HG03025 (cell line): ENCODE data around the gene TBXA2R.

ENCODE experiments used
- ATAC-seq: cut with Tn5 transposase; IDR thresholded peaks from one replicate; pipeline ENCODE4 v1.9.1; 2021; ENCODE audit warnings: mild to moderate bottlenecking, moderate library complexity; ENCODE audit not compliant: unreplicated experiment, low FRiP score

The TBXA2R gene

DNA sequence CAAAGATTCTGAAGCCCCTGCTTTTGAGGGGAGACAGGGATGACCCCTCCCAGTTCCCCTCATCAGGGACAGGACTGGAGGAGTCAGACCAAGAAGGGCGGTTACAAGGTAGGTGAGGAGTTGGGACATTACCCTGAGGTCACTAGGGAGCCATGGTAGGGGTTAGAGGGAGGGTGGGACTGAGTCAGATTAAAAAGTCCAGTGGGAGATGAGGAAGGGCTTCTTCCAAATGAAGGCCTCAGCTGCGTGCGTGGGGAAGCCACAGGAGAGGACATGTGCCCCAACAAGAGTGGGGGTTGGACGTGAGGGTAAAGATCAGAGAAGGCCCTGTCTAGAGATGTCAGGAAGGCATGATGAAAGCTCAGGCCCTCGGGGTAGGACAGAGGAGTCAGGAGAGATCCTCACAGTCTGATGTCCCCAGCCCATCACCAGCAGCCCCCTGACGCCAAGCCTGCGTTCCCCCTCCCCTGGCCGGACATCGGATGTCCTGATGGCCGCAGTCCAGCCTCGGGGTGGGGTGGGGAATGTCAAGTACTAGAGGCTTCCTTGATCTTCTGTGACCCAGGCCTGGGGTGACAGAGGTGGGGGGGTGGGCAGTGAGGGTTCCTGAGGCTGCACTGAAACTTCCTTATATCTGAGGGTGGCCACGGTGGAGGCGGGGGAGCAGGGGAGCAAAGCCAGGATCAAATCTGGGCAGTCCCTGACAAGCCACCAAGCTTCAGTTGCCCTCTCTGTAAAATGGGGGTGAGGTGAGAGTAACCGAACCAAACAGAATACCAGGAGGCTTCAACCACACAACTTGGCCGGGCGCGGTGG, 42.8 kb downstream of the TBXA2R start:
- no peak for ATAC-seq

DNA sequence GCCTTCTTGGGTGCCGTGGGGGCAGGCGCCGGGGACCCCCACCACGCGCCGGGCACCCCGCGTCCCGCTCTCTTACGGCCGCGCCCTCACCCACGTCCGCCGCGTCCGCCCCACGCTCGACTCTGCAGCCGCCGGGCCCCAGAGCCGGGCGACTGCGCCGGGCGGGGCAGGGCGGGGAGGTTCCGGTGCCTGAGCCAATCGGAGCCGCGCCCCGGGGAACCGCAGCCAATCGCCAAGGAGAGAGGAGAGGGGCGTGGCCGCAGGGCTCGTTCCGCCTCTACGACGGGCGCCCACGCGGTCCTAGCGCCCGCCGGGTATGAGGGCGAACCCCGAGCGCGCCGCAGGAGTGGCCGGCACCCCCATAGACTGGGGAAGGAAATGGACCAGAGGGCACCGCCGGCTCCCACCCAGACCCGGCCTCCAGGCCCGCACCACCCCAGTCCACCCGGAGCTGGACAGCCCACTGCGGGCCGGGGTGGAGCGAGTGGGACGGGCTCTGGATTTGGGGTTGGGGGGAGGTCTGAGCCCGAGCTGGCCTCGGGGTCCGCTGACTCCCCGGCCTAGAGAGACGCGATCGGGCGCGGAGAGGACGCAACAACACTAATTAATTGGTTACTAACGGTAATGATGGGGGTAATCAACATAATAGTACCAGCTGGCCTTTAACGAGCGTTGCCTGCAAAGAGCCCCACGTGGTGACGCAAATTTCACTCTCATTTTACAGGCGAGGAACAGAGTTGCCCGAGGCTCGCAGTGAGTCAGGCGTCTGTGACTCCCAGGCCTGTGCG, 49.0 kb downstream of the TBXA2R start, which contains the start of gene MFSD12:
MFSD12 (minus strand) TSS at position 126 of the 788 bp plus-strand sequence. CDS start 183 bp downstream, outside the sequence.
- ATAC-seq = peak; percentile 86

DNA sequence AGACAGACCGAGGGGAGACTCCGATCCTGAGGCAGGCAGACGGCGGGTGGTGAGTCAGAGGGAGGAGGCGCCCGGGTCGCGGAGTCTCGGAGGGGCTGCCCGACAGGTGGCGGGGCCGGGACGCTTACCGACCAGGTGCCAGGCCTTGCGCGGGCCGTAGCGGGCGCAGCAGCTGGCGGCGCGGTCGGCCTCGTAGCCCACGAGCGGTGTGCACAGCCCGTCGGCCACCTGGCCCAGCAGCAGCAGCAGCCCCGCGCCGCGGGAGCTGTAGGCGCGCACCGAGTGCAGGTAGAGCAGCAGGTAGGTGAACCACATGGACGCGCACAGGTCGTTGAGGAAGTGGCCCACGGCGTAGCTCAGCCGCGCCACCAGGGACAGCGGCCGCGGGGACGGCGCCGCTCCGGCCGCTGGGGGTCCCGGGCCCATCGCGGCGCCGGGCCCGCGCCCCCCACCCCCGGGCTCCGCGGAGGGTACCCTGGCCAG, 49.7 kb downstream of the TBXA2R start:
- no peak for ATAC-seq

DNA sequence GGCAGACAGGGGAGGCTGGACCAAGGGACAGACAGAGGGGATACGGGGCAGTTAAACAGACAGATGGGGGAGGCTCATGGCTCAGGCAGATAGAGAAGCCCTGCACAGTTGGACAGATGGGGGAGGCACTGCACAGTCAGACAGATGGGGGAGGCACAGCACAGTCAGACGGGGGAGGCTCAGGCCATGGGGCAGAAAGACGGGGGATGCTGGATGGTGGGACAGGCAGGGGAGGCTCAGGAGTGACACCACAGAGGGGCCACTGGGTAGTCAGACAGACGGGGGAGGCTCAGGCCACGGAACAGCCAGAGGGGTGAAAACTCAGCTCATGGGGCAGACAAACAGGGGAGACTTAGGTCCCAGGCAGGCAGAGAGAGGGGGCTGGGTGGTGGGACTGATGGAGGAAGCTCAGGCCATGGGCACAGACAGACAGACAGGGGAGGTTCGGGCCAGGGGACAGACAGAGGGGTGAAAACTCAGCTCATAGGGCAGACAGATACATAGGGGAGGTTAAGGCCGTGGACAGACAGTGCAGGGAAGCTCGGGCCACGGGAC, 50.2 kb downstream of the TBXA2R start:
- no peak for ATAC-seq

DNA sequence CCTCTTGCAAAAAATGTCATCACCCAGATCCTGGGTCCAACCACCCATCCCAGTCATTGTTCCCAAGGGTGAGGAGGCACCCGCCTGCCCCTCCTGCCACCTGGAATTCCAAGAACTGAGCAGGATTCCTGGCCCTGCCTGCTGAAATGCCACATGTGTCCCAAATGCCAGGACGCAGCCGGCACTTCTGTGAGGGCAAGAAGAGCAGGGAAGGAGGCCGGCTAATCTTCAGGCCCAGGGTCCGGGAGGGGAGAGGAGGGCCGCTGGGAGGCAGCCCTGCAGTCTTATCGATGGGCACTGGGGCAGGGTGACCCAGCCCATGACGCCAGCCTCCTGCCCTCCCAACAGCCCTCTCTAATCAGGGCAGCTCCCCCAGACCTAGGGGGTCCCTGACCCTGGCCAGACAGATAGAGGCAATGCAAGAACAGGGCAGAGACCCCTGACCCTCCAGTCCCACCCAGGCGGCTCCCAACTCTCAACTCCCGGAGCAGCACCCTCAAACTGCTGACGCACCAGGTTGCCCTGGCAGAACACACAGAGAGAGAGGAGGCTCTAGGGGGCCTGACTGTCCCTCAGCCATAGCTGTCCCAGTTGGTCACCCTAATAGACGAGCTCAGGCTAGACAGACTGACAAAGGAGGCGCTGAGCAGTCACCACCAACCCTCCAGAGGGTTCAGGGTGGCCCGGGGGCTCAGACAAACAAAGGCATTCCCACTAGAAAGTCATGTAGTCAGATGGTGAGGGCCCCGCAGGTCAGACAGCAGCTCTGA, 50.8 kb downstream of the TBXA2R start:
- ATAC-seq = no peak

DNA sequence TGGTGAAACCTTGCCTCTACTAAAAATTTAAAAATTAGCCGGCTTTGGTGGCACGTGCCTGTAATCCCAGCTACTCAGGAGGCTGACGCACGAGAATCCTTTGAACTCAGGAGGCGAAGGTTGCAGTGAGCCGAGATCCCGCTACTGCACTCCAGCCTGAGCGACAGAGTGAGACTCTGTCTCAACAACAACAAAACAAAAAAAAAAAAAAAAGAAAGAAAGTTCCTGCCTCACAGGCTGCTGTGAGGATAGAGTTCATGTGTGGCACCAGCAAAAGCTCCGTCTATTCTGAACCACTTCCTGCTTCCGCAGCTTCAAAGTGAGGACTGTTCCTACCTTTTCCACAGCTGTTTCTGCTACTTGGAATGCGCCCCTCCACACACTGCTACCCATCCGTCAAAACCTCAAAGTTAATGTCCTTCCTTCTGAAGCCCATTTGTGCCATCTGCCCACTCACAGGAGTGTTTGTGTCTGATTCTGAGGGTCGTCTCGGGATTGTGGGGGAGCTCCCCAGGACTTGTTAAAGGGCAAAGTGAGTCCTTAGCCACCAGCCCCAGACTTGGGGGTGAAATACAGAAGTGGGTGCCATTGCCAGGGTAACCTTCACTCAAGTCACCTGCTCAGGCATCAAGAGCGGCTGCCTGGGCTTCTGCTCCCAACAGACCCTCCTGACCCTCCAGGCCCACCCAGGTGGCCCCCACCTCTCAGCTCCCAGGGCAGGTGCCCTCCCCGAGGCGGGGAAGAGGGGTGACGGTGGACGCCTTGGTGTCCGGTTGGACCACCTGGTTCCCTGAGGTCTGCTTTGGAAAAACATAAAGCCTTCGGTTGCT, 52.2 kb downstream of the TBXA2R start:
- ATAC-seq = no peak

DNA sequence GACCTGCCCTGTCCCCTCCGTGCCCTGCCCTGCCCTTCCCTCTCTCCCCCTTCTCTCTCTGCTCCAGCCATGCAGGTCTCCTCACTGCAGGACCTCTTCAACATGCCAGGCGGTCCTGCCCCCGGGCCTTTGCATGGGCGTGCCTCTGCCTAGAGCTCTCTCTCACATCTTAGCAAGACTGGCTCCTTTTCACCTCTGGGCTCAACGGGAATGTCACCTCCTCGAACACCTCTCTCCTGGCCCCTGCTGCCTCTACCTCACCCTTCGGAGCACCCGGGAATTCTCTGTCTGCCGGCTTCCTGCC, 54.9 kb downstream of the TBXA2R start:
- no peak for ATAC-seq

DNA sequence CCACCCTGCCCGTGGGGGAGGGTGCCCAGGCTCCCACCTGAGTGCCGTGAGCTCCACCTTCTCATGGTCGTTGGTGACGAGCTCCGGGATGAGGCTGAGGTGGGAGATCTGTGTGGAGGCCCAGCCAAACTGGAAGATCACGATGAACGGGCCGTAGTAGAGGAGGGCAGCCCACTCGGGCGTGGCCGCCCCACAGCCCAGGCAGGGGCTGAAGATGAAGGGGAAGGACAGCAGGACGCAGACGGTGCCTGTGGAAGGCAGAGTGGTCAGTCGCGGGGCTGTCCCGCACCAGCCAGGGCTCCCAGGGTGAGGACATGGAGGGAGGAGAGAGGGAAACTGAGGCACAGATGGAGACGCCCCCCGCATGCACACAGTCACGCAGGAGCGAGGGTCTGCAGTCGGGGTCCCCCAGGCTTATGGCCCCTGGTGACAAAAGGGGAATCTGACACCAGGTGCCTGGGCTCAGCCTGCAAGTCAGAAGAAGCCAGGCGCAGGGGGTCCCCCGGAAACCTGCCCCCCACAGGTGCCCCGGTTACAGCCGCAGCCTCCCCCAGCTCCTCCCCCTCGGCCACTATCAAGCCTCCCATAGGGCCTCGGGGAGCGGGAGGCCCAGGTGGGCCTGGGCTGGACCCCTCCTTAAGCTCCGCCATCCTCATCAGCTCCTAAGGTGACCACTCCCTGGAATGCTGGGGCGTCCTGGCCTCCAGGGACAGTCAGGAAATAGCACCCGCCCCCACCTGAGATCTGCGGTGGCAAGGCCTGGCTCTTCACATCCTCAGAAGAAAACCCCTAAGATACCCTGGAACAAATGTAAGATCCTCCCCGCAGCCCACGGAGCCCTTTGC, 55.5 kb downstream of the TBXA2R start:
- no peak for ATAC-seq

DNA sequence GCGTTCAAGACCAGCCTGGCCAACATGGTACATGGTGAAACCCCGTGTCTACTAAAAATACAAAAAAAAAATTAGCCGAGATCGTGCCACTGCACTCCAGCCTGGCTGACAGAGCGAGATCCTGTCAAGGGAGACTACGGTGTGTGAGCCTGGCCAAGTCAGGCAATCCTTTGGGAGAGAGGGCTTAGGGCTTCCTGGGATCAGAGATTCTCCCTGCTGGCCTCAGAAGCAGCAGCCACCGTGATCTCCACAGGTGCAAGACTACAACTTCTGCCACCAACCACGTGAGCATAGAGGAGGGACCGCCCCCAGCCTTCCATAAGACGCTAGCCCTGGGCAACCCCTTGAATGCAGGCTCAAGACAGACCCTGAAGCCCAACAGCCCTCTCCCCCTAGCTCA, 56.9 kb downstream of the TBXA2R start:
- no peak for ATAC-seq

DNA sequence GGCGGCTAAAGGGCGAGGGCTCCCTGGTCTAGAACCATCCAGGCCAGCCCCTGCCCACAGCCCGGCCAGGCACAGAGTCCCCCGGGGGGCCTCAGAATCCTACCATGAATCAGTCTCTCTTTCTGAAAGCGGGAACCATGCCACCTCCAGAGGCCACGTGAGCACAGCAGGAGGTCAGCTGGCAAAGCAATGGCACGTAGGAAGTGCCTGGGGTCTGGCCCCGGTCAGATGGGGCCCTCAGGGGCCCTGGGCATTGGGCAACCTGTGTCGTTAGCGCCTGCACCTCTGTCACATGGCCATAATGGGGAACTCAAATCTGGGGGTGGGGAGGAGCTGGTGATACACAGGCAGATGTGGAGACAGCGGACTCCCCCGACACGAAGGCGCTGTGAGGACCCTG, 58.1 kb downstream of the TBXA2R start:
- ATAC-seq = no peak

DNA sequence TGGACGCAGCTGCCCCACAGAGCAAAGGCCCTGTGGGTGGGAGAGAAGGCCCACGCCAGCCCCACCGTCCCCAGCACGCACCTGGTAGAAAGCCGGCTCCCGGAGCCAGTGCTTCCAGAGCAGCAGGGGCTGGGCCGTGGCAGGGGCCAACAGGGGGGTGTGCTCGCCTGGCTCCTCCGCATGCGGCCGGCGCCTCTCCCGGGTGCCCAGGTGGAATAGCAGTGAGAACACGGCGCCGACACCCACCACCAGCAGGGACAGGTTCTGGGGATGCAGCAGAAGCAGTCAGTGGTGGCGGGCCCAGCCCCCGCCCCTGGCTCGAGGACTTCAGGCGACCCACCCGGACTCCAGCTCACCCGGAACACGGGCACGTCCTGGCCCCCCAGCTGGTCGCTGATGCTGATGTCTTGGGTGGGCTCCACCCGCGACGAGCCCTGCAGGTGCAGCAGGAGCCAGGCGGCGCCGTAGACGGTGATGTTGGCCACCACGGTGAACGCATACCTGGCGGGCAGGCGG, 58.9 kb downstream of the TBXA2R start:
- no peak for ATAC-seq

DNA sequence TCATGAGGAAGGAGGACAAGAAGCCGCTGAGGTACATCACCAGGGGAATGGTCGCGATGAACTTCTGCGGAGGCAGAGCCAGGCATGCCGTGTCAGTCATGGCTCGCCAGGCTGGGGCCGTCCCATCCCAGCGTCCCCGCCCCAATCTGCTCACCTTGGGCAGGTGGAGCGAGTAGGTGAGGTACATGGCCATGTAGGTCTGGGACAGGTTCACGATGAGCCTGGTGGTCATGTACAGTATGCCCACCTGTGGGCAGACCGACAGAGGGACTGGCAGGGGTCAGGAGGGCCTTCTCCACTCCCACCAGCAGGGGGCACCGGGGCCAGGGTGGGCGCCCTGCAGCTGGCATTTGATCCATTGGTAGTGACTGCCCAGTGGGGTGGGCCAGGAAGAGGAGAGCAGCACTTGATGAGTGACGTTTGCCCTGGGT, 59.4 kb downstream of the TBXA2R start:
- no peak for ATAC-seq

DNA sequence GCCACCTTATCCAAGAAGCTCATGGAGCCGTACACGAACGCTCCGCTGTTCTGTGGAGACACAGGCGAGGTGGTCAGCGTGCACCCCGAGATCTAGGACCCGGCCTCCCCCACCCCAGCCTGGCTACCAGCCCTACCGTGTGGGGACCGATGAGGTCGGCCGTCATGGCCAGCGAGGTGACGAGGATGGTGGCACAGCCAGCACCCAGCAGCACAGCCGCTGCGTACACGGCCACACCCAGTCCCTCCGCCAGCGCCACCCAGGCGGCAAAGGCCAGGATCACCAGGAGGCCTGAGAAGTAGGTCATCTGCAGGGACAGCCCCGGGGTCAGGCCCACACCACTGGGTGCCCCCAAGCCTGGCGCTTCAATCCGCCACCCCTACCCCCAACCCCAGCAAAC, 60.6 kb downstream of the TBXA2R start:
- no peak for ATAC-seq

DNA sequence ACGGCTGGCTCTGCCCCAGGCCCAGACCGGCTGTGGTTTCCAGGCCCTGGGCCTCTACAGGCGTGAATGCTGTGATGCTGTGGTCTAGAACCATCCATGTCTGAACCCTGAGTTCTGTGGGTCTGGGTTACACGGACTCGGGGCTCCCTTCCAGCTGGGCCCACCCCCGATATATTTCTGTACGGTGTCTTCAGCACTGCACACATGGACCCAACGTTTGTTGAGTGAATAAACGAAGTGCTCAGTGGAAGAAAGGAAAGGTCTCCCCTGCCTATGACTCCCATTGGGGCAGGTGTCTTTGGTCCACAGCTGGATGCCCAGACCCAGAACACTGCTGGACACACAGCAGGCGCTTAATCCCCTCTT, 61.0 kb downstream of the TBXA2R start:
- no peak for ATAC-seq

DNA sequence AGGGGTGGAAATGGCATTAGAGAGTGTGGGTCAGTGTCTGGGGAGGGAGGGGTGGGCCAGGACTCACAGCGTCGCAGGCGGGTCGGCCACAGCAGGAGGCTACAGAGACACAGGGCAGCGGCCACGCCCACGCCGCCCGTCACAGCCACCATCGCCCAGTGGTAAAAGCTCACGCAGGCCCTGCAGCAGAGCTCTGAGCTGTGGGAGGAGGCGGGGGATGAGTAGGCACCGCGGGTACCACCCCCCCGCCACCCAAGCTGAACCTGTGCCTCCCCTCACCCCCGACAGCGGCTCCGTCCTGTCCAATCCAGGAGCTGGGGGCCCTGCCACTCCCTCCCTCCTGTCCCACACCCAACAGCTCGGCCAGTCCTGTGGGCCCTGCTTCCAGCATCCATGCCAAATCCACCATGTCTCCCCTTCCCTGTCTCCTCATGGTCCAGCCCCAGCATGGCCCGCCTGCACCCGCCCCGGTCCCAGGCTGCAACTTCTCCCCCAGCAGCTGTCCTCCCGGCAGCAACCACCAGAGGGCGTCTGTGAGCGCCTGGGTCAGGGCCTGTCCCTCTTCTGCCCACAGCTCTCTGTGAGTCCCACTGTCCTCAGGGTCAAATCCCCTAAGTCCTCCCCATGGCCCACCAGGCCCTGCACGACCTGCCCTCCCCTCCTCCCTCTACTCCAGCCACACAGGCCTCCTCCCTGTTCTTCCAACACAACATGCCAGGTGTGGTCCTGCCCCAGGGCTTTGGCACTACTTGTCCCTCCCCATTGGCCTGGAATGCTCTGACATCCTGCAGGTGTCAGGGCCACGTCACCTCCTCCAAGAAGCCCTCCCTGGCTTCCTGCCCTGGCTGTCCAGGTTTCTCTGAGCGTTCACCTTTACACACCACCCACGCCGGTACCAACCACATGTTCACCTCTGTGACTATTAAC, 61.7 kb downstream of the TBXA2R start:
- ATAC-seq = no peak
